Keratinocyte (primary cell): Measurements from ENCODE around the gene ATIC.

ENCODE experiments used
- EZH2 ChIP-seq: IDR thresholded peaks from one replicate; pipeline ENCODE4 v1.6.1; 2012; ENCODE audit warnings: inconsistent platforms, mild to moderate bottlenecking, low read length, moderate library complexity
- TF ChIP-seq, protein P1 (sequence below), 3 experiments: IDR thresholded peaks in 1 of 3; conservative IDR thresholded peaks in 1 of 3; optimal IDR thresholded peaks in 1 of 3; 2 replicates in 2 of 3; 3 replicates in 1 of 3; pipeline versions ENCODE3 to v1.5.1; 2011; ENCODE audit warnings: low read length in 3 of 3, mild to moderate bottlenecking in 3 of 3, moderate library complexity in 2 of 3, control low read depth in 1 of 3, inconsistent platforms in 1 of 3; ENCODE audit not compliant: insufficient read depth in 2 of 3; ENCODE audit errors: extremely low read depth in 1 of 3

DNA sequence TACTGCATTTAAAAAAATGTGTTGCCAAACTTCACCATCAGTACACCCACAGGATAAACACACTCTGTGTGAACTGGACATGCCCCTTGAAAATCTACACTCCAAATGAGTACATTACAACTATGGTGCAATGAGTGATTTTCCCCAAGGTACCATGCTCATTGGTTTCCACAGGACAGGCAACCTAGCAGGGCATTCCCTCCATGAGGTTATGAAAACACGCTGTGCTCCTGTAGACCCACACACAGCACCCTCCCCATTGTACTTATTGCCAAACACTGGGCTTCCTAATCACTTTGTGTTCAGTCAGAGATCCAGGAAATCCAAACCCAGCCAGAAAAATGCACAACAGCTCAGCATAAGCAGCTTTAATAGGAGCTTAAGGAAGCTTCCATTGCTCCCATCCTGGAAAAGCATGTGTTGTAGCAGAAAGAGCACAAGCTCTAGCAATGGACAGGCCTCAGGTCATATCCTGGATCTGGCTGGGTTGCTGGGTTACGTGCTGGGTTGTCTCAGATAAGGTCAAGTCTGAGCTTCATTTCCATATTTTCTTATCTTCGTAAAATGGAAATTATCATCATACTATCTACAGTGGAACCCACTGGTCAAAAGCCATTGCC lies 20.8 kb upstream of the ATIC start:
- TF ChIP-seq, protein P1, sequence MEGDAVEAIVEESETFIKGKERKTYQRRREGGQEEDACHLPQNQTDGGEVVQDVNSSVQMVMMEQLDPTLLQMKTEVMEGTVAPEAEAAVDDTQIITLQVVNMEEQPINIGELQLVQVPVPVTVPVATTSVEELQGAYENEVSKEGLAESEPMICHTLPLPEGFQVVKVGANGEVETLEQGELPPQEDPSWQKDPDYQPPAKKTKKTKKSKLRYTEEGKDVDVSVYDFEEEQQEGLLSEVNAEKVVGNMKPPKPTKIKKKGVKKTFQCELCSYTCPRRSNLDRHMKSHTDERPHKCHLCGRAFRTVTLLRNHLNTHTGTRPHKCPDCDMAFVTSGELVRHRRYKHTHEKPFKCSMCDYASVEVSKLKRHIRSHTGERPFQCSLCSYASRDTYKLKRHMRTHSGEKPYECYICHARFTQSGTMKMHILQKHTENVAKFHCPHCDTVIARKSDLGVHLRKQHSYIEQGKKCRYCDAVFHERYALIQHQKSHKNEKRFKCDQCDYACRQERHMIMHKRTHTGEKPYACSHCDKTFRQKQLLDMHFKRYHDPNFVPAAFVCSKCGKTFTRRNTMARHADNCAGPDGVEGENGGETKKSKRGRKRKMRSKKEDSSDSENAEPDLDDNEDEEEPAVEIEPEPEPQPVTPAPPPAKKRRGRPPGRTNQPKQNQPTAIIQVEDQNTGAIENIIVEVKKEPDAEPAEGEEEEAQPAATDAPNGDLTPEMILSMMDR (optimal IDR thresholded peaks at IDR 0.05 in 1 of 3, IDR thresholded peaks at IDR 0.05 in 1 of 3, conservative IDR thresholded peaks at IDR 0.05 in 1 of 3; ENCODE audit: extremely low read depth in 1 of 3, insufficient read depth in 2 of 3, low read length in 3 of 3): no peak
- no peak for TF ChIP-seq EZH2
